RCC 7860 (cell line): ENCODE measurements around the gene MYOM3.
"Not testable (repeated sequence)": the region's sequence is repeated elsewhere in the genome, so short reads cannot be mapped to it uniquely, and the experiment has no call there.

Experiments
- DNase-seq: peaks from one replicate; pipeline ENCODE4 v3.0.0-alpha.2; 2015; ENCODE audit warnings: low spot score
- FAIRE-seq: peaks from 2 replicates; lab custom pipeline; 2012; peaks lifted over from hg19 to GRCh38; lab: Jason Lieb, UNC

Gene MYOM3

DNA sequence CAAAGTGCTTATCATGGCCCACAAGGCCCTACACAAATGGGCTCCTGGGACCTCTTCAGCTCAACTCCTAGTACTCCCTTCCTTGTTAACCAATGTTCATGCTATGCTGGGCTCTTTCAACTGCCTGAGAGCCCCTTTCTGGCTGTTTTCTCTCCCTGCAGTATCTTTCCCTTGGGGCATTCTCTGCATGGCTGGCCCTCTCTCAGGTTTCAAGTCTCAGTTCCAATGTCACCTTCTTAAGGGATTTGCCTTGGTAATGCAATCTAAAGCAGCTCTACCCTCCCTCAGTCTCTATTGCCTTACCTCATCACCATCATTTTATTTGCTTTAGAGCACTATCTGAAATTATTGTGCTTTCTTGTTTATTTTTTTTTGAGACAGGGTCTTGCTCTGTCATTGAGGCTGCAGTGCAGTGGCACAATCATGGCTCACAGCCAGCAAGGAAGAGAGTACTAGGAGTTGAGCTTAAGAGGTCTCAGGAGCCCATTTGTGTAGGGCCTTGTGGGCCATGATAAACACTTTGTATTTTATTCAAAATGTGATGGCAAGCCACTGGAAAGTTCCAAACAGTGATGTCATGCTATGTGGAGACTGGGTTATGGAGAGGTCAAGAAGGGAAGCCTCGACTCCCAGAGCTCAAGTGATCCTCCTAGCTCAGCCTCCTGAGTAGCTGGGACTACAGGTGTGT, 68.4 kb downstream of the MYOM3 start:
- FAIRE-seq (no peak), DNase-seq (no peak)

DNA sequence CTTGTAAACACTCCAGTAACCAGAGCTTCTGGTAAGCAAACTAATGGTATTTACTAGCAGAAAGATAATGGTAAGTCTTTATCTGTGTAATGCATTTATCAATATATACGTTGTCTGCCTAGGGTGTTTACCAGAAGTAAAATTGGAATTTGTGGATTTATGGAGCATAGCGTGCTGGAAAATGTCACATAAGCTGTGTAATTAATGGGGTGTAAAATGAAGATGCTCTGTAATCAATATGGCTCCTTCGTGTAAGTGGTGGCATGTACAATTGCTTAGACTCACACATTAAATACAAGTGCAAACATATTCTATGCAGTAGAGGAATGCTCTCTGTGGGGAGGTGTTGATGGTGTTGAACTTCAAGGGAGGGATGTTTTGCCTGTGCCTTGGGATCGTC, 69.6 kb downstream of the MYOM3 start:
- DNase-seq (no peak), FAIRE-seq (no peak)

DNA sequence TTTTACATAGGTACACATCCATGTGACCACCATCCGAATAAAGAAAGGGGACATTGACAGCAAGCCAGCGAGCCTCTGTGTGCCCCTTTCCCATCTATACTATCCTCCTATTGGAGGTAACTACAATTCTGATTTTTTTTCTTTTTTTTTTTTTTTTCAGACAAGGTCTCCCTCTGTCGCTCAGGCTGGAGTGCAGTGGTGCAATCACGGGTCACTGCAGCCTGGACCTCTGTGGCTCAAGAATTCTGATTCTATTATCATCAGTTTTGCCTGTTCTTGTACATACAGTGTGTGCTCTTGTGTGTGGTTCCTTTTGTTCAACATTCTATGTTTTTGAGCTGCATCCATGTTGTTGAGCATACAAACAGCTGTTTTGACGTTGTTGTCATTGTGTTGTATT, 75.8 kb downstream of the MYOM3 start:
- DNase-seq: no peak
- FAIRE-seq: no peak

DNA sequence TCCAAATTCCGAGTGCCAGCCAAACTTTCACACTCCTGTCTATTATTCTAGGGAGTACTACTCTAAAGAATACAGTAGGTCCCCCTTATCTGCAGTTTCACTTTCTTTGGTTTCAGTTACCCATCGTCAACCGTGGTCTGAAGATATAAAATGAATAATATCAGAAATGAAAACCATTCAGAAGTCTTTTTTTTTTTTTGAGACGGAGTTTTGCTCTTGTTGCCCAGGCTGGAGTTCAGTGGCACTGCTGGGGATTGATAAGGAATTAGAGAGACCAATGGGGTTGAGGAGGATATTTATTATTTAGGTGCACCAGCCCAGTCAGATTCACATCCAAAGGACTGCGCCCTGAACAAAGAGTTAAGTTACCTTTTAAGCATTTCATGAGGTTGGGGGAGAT, 79.0 kb downstream of the MYOM3 start:
- DNase-seq: no peak
- no peak for FAIRE-seq

- DNase-seq, FAIRE-seq: not testable (repeated sequence)
Measured at GRCh38 chr1:24030976-24031516, 80.9 kb downstream of the MYOM3 start.

DNA sequence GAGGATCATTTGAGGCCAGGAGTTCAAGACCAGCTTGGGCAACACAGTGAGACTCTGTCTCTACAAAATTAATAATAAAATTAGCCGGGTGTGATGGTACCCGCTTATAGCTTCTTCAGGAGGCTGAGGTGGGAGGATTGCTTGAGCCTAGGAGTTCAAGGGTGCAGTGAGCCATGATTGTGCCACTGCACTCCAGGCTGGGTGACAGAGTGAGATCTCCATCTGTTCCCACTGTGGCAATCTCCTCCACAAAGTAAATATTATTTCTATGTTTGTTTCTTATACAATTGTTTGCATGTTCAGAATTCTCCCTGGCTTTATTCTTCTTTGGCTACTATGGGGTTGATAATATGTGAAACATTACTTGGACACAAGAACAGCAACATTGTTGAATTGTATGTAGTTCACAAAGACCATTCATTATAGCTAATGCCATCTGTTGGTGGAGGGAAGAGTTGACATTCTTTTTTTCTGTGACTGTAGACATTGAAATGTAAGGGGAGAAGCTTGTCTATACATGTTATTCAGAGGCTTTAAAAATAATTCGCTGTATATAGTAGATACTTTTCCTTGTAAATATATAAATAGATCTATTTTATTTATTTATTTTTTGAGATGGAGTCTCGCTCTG, 84.0 kb downstream of the MYOM3 start:
- FAIRE-seq (peak; percentile 84), DNase-seq (peak; percentile 41)

DNA sequence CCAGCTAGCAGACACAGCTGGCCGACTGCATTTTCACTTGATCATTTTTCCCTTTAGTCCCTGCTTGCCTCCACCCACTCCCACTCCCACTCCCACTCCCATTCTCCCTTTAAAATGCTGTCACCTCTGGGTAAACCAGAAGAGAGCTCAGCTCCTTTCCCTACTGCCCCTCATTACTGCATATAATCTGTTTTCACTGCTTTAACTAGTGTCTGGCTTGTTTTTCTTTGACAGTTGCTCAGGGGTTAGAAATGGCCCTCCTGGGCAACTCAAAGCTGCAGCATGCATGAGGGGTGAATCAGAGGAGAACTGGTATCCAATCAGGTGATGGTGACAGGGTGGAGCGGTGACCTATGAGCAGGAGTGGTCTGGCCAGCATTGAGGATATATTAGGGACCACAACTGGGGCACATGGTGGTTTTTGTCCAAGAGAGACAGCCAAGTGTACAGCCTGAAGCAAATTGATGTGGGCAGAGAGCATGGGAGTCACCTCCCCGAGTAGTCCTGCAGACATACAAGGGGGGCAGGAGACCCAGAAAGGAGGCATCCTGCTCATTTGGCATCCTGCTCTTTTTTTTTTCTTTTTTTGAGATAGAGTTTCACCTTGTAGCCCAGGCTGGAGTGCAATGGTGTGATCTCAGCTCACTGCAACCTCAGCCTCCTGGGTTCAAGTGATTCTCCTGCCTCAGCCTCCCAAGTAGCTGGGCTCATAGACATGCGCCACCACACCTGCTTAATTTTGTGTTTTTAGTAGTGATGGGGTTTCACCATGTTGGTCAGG, 89.2 kb downstream of the MYOM3 start:
- DNase-seq: peak; percentile 87
- FAIRE-seq: peak; percentile 62

GRCh38 chr1:24021403-24022266, 90.3 kb downstream of the MYOM3 start:
- DNase-seq: no peak
- no peak for FAIRE-seq

GRCh38 chr1:24020470-24020869, 91.5 kb downstream of the MYOM3 start:
- FAIRE-seq (no peak), DNase-seq (no peak)

GRCh38 chr1:24020025-24020424, 91.9 kb downstream of the MYOM3 start:
- DNase-seq: no peak
- FAIRE-seq: no peak

GRCh38 chr1:24018611-24019580, 93.0 kb downstream of the MYOM3 start:
- DNase-seq (peak; percentile 99), FAIRE-seq (peak; percentile 94)

DNA sequence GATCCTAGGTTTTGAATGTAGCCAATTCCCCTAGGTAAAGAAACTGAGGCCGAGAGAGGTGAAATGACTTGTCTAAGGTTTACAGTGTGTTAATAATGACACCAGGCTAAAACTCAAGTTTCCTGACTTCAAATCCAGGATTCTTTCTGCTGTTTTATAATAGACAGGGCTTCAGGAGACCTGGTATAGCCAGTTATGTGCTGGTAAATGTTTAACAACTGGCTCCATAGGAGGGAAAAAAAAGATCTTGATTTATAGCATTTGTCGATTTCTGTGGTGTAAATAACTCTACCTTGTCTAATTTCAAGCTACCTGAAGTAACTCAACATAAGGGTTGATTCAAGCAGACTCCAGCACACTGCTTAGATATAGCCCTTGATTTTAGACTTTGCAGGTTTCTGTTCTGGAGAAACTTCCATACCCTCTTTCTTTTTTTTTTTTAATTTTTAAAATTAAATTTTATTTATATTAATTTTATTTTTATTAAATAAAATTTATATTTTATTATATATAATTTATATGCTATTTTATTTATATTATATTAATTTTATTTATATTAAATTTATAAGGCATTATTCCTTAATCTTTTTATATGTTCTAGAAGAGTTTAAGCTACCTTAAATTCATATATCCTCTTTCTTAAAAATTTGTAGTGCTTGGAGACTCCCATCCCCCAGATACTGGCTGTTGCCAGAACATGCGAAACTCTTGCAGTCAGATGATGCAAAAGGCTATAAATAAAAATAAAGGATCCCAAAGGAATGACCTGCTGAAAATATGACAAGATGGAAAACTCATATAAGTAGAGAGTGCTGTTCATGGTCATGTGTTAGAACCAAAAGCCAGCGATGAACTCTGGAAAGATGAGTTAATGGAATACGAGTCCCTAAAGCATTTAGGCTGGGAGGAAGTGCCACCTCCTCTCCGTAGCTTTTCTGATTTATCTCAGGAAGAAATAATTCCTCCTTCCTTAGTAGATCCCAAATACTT, 96.4 kb downstream of the MYOM3 start:
- FAIRE-seq: peak; percentile 67
- DNase-seq: no peak

- not testable (repeated sequence) for DNase-seq, FAIRE-seq
Measured at GRCh38 chr1:24012878-24013277, 99.1 kb downstream of the MYOM3 start.

- DNase-seq (no peak), FAIRE-seq (no peak)
Measured at GRCh38 chr1:24010650-24011049, 101.3 kb downstream of the MYOM3 start.

DNA sequence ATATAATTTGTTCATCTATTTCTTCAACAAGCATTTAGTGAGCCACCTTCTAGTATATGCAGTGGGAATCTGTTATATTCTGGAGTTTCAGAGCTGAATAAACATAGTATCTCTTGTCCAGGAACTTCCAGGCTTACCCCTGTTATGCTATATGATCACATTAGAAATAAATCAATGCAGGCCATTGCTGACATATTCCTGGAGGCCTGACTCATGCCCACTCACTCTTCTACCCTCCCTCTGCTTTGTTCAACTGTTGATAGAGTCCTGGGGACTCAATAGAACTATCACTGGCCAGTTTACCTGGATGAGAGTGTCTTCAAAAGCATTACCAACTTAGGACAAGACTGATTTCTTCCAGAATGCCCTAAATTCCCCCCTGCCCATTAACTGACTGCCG, 102.5 kb downstream of the MYOM3 start:
- DNase-seq: peak; percentile 79
- FAIRE-seq: peak; percentile 84

GRCh38 chr1:24008574-24009184, 103.3 kb downstream of the MYOM3 start:
- FAIRE-seq: not testable (repeated sequence)

DNA sequence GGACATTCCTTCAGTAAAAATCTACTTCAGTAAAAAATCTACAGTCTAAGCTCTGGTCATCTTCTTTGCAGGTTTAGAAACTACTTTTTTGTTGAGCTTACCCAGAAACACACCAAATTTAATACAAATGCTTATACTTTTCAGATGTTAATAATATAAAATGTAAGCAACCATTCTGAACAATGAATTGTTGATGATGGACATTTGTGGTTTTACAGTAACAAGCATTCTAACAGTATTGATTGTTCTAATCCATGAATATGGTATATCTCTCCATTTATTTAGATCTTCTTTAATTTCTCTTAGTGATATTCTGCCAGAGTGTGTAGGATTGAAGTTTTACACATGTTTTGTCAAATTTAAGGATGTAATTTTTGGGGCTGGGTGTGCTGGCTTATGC, 104.9 kb downstream of the MYOM3 start:
- no peak for FAIRE-seq
- no peak for DNase-seq

More at GRCh38 chr1:24008574-24009184, 103.3 kb downstream of the MYOM3 start:
- not testable (repeated sequence) for DNase-seq
